GM18873 (cell line): ENCODE measurements around the gene COMMD4.
"Not testable (repeated sequence)": the region's sequence is repeated elsewhere in the genome, so short reads cannot be mapped to it uniquely, and the experiment has no call there.

Experiments used
- ATAC-seq: cut with Tn5 transposase; IDR thresholded peaks from one replicate; pipeline ENCODE4 v1.9.1; 2021; ENCODE audit warnings: mild to moderate bottlenecking, moderate library complexity, moderate number of reproducible peaks; ENCODE audit not compliant: unreplicated experiment, low FRiP score

COMMD4 gene

GRCh38 chr15:75335705-75336355 lies at the start of gene COMMD4:
TSS of gene COMMD4 (plus strand) at chr15:75336063. CDS start at chr15:75336090, 27 bp downstream.
- no peak for ATAC-seq

DNA sequence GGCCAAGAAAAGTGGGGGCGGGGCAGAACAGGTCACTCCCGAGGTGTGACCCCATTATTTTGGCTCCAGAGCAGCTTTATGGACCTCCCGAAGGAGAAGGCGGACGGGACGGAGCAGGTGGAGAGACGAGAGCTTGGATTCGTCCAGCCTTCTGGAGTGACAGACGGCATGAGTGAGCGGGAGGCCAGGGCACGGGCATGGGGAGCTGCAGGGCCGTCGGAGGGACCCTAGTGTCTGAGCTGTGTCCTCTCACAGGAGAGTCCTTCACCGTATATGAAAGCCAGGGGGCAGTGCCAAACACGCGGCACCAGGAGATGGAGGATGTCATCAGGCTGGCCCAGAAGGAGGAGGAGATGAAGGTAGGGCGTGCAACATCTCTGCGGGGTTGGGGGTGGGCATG lies 42.2 kb upstream of the COMMD4 start:
- ATAC-seq, result not testable (repeated sequence)

GRCh38 chr15:75298541-75299310 lies 37.1 kb upstream of the COMMD4 start:
- ATAC-seq, result not testable (repeated sequence)

- not testable (repeated sequence) for ATAC-seq
These were observed 36.6 kb upstream of the COMMD4 start for GRCh38 chr15:75299311-75299688.

DNA sequence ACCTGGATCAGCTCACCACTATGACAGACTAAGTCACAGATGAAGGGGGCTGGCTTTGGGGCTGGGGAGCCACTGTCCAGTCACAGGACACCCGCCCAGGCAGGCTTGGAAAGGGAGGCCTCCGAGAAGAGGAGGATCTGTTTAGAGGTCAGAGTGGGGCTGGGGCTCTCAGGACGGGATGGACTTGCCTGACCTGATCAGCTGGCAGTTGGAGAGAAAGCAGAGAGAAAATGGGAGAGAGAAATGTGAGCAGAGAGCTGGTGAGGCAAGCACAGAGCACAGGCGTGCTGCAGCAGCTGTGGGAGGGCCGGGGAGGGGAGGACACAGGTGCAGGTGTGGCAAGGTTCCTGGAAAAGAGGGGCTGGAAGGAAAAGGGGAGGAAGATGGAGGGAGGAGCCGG lies 35.8 kb upstream of the COMMD4 start:
- not testable (repeated sequence) for ATAC-seq

DNA sequence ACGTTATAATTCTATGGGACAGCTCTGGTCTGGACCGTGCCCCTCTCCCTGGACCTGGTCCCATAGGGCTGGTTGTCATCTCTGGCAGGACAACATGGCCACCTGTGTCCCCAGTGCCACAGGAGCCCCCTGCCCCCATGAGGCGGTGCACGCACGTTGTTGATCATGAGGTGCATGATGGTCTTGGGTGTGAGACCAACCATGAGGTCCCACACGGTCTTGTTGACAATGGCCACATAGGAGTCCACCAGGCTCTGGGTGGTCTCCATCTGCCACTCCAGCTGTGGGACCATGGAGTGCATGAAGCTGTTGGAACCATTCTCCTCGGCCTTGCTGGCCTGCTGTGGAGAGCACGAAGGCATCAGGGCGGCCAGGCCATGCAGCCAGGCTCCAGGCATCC lies 33.5 kb upstream of the COMMD4 start:
- ATAC-seq, result no peak

- not testable (repeated sequence) for ATAC-seq
These were observed 33.1 kb upstream of the COMMD4 start for GRCh38 chr15:75302753-75303152.

DNA sequence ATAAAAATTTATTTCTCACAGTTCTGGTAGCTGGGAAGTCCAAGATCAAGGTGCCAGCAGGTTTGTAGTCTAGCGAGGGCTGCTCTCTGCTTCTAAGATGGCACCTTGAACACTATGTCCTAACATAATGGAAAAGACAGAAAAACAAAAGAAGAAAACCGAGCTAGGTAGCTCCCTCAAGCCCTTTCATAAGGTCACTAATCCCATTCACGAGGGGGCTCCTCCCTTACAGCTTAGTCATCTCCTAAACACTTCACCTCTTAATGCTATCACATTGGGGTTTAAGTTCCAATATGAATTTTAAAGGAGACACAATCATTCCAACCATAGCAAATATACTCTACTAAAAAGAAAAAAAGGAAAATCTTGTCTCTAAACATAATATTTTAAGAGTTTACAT lies 29.7 kb upstream of the COMMD4 start:
- ATAC-seq, result no peak

DNA sequence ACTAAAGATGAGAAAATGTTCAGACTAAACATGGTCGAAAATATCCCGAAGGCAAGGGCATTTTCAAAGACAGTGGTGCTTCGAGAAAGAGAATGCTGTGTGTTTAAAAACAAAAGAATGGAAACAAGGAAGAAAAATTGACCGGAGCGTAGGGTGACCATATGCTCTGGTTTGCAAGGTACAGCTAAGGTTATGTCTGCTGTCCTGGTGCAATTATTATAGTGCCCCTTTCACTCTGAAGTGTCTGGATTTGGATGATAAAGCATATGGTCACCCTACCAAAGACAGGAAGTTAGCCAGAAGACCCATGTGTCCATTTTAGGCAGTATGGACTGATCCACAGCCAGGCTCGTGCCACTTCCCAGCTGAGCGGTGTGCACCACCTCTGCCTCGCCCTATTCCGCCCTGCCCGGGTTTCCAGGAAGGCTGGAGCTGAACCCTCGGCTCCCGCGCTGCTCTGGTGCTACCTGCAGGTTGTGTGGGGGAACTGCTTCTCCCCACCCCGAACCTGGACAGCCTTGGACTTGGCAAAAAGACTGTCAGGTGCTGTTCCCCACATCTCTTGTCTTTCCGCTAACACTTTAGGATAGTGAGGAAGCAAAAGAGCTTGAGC lies 28.0 kb upstream of the COMMD4 start:
- no peak for ATAC-seq

GRCh38 chr15:75309711-75310110 lies 26.2 kb upstream of the COMMD4 start:
- ATAC-seq, result no peak

DNA sequence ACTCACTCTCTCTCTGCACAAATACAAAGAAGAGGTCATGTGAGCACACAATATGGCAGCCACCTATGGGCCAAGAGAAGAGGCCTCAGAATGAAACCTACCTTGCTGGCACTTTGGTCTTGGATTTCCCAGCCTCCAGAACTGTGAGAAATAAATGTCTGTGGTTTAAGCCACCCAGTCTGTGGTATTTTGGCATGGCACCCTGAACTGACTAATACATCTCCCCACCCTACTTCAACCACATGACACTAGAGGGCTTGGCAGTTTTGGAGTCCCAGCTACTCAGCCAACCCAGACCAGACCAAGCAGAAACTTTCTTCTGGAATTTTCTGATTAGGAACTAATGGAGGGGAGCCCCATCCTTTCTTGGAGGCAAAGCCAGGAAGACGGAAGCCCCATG lies 23.3 kb upstream of the COMMD4 start:
- not testable (repeated sequence) for ATAC-seq

- no peak for ATAC-seq
These were observed 22.6 kb upstream of the COMMD4 start for GRCh38 chr15:75313116-75313845.

GRCh38 chr15:75314552-75315290 lies 21.1 kb upstream of the COMMD4 start:
- no peak for ATAC-seq

GRCh38 chr15:75319231-75319897 lies 16.5 kb upstream of the COMMD4 start:
- ATAC-seq, result not testable (repeated sequence)

- ATAC-seq, result no peak
These were observed 14.2 kb upstream of the COMMD4 start for GRCh38 chr15:75321711-75322110.

DNA sequence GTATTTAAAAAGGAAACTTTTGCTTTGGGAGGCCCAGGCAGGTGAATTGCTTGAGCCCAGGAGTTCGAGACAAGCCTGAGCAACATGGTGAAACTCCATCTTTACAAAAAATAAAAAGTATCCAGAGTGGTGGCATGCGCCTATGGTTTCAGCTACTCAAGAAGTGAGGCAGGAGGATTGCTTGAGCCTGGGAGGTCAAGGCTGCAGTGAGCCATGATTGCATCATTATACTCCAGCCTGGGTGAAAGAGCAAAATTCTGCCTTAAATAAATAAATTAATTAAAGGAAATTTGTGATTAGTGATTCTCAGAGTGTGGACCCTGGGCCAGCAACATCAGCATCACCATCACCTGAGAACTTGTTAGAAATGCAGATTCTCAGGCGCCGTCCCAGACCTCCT lies 9.9 kb upstream of the COMMD4 start:
- no peak for ATAC-seq

GRCh38 chr15:75327005-75327404 lies 8.9 kb upstream of the COMMD4 start:
- ATAC-seq, result no peak

GRCh38 chr15:75327491-75327890 lies 8.4 kb upstream of the COMMD4 start:
- ATAC-seq, result no peak

- no peak for ATAC-seq
These were observed 7.2 kb upstream of the COMMD4 start for GRCh38 chr15:75328493-75329314.
